DMS 273 (cell line): Measurements from ENCODE around the gene TTC9B.
"Not testable (repeated sequence)": the region's sequence is repeated elsewhere in the genome, so short reads cannot be mapped to it uniquely, and the experiment has no call there.

Experiments
- DNase-seq: peaks from one replicate; lab custom pipeline; 2025; ENCODE audit not compliant: unreplicated experiment; lab: John Stamatoyannopoulos, UW

The TTC9B gene

GRCh38 chr19:40233811-40234389 lies 15.7 kb upstream of the TTC9B start:
- DNase-seq: no peak

- no peak for DNase-seq
Observed at GRCh38 chr19:40232949-40233810, 15.0 kb upstream of the TTC9B start.

GRCh38 chr19:40232479-40232878 lies 14.3 kb upstream of the TTC9B start:
- DNase-seq: no peak

- DNase-seq: no peak
Observed at GRCh38 chr19:40231544-40232424, 13.6 kb upstream of the TTC9B start.

GRCh38 chr19:40231057-40231456 lies 12.9 kb upstream of the TTC9B start:
- no peak for DNase-seq

GRCh38 chr19:40229926-40230417 lies 11.8 kb upstream of the TTC9B start:
- no peak for DNase-seq

- DNase-seq: no peak
Observed at GRCh38 chr19:40229484-40229883, 11.3 kb upstream of the TTC9B start.

- no peak for DNase-seq
Observed at GRCh38 chr19:40228863-40229262, 10.7 kb upstream of the TTC9B start.

GRCh38 chr19:40228346-40228745 lies 10.2 kb upstream of the TTC9B start:
- no peak for DNase-seq

GRCh38 chr19:40225440-40226305 lies 7.5 kb upstream of the TTC9B start:
- DNase-seq: no peak

- DNase-seq: no peak
Observed at GRCh38 chr19:40224342-40225150, 6.4 kb upstream of the TTC9B start.

GRCh38 chr19:40223135-40223822 lies 5.1 kb upstream of the TTC9B start:
- DNase-seq: no peak

GRCh38 chr19:40221858-40222619 lies 3.9 kb upstream of the TTC9B start:
- DNase-seq: peak; percentile 97

GRCh38 chr19:40220674-40221073 lies 2.5 kb upstream of the TTC9B start:
- no peak for DNase-seq

- peak; percentile 61 for DNase-seq
Observed at GRCh38 chr19:40219721-40220276, 1.6 kb upstream of the TTC9B start.

- not testable (repeated sequence) for DNase-seq
Observed at GRCh38 chr19:40219029-40219428, 845 bp upstream of the TTC9B start.

- DNase-seq: peak; percentile 74
Observed at GRCh38 chr19:40217027-40217810, 965 bp downstream of the TTC9B start.

- DNase-seq: no peak
Observed at GRCh38 chr19:40216777-40217026, 1.5 kb downstream of the TTC9B start.
